Smooth muscle cell of the umbilical artery (primary cell): Measurements from ENCODE around the gene ELMOD2. TPM values are rescaled to one million over a fixed set of nuclear protein-coding genes. Genes with fewer than 3 reads are reported as not detected.

Source experiments
- total RNA-seq: library from RNA; depleted of rRNA; stranded (reverse); fragments of >200 nt; gene quantifications from 2 replicates; pipeline ENCODE4 v1.2.3, GENCODE V29; 2014

The ELMOD2 gene, protein sequence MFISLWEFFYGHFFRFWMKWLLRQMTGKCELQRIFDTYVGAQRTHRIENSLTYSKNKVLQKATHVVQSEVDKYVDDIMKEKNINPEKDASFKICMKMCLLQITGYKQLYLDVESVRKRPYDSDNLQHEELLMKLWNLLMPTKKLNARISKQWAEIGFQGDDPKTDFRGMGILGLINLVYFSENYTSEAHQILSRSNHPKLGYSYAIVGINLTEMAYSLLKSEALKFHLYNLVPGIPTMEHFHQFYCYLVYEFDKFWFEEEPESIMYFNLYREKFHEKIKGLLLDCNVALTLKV
- 60.0 and 72.8 TPM in 2 replicates for total RNA-seq

DNA sequence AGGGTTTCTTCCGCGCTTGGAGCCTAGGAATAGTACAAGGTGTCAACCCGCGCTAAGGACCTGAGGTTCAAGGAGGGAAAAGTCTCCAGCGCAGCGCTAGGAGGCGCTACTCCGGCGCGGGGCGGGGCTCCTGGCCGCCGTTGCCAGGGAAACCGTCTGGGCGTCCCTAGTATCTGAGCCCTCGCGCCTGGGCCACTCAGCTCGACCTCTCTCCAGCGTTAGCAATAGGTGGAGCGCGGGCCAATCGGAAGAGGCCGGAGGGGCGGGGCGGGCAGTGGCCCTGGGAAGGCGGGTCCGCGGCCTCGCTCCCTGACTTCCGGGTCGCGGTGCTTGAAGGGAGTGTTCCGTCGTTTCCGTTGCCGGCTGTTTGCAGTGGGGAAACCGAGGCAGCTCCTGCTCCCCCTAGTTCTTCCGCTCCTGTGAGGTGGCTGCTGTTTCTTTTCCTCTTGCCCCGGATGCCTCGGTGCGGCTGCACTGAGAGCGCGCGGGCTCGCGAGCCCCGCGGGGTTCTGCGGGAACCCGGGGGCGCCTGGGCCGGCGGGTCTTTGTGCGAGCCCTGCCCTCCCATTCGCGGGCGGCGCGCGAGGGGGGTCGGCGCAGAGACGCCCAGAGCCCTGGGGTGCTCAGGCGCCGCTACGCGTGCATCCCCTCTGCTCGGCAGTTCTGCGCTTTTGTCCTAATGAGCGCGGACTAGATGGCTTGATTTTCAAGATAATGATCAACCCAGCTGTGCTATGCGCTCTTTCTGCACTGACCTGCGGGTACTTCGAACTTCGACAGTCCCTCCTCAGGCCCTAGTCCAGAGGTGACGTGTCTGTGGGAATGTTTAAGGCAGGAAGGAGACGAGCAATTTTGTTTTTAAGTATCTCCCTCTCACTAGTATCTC, at the start of gene ELMOD2:
Gene ELMOD2, plus strand, starts transcription at position 312 of the 886 bp plus-strand sequence. CDS start 1,261 bp downstream, outside the sequence.

DNA sequence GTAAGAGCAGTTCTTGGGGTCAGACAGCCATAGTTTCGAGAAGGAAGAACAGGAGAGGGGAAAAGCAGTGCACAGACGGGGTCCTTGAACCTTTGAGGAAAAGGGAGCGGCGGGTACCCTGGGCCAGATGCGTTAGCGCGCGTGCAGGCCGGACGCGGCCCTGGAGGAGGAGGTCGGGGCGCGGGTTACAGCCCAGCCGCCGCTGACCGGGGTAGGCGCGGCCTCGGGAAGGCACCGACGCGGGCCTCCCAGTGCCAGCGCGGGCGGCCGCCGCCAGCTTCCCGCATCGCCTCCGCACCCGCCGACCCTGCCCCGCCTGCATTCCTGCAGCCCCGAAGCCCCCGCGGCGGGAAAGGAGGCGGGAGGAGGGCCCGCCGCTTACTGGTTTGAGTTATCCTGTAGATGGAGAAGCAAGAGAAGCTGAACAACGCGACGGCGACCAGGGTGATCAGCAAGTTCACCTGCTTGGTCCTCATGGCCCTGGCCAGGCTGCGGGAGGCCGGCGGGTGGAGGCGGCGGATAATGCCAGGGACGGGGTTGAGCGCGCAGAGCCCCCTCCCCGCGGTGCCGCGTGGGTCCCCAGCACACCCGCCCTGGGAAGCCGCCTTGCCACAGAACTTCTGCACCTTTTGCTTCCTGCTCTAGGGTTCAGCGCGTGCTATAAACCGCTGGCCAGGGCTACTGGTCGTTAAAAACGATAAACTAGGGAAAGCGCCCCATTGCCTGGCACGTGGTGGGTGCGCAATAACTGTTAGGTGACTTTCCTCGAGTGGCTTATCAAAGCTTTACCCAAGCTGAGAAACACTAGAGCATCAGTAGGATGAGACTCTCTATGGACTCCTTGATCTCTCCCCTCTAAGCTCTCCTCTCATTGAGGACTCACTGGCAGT, 26.0 kb upstream of the ELMOD2 start, which contains the start of gene MGAT4D:
Gene MGAT4D, minus strand, starts transcription at position 547 of the 890 bp plus-strand sequence. Its CDS starts 71 bp downstream, at position 476.

DNA sequence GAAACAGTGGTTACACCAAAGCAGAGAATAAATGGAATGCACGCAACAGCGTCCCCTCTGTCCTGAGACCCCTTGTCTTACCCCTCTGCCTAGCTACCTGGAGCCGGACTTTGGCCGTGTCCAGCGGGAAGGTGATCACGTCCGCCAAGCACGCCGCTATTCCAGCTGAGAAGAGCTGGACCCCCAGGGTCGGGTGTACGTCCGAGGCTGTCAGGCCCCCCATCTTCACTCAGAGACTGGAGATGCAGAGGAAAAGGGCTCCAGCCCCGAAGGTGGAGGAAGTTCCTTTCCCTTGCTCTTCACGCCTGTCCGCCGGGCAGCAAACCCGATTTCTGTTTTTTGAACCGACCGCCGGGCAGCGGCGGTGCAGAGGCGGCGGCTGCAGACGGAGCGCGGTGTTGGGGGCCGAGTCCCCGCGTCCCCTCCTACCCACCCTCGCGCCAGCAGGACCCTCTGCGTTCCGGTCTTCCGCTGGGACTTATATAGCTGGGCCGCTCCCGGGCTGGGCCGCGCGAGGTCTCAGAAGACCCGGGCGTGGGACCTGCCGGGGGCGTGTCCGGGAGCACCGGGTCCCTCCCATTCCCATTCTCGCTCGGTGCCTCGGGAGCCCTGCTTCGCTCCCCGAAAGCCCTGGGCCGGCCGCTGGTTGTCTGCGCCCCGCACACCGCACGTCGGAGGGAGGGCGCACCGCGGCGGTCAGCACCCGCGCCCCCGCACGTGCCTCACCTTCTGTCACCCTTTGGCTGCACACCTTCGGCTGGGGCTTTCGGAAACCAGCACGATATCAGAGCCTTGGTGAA, 44.7 kb downstream of the ELMOD2 start, which contains the start of gene UCP1:
Gene UCP1, minus strand, starts transcription at position 455 of the 800 bp plus-strand sequence. Its CDS starts 232 bp downstream, at position 223.

Other genes with a start within 250 kb of the ELMOD2 start
- gene SCOC, start 150.5 kb upstream of the ELMOD2 start, total RNA-seq: 74.6 and 85.2 TPM in 2 replicates
- 3.0 and 5.7 TPM in 2 replicates for gene CLGN, start 96.5 kb upstream of the ELMOD2 start, total RNA-seq
- gene MGAT4D, start 25.9 kb upstream of the ELMOD2 start, total RNA-seq: not detected in 2 replicates
- not detected in 2 replicates for gene UCP1, start 44.8 kb downstream of the ELMOD2 start, total RNA-seq
- gene TBC1D9, start 232.2 kb downstream of the ELMOD2 start, total RNA-seq: 35.7 and 50.2 TPM in 2 replicates